ENCODE results near the gene PREX1. TPM values are rescaled to one million over a fixed set of nuclear protein-coding genes. Genes with fewer than 3 reads are reported as not detected.
A peak's percentile ranks its signal among the peaks of the same experiment; 100 is the strongest.

PREX1 gene
- total RNA-seq, 2 experiments from 2014 or later = 130 to 156 TPM

DNA sequence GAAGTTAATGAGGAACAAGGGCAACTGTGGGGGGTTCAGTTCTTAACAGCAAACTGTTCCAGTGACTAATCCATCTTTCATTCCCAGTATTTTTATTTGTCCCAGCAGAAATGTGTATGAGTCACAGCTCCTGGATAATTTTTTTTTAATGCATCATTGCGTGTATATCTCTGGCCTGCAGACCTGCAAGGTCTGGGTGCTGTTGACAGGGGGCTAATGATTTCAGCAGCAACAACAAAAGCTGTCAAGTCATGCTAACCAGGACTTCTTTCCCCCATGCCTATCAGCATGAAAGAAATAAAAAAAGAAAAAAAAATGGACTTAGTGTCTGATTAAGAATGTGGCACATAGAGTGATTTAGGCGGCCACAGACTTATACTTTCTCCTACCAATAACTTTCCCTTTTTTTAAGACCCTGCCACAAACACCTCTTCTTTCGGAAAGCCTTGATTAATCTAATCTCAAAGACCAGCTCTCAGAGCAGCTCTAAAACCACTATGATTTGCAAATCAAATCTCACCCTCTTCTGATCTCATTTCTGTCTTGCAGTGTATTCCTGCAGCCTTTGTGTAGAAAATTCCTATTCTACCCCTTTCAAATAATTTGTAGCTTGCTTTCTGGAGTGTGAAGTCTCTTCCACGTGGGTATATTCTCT lies 14.2 kb upstream of the PREX1 start:
- H3K4me3 Mint-ChIP-seq = no peak overlapping the region
- H3K9me3 Mint-ChIP-seq (ENCODE audit: low read depth) = no peaks in the 10 kb centered on the region
- H3K27me3 Mint-ChIP-seq = peaks cover 4% of the 10 kb centered on the region
- H3K36me3 Mint-ChIP-seq = no peaks in the 10 kb centered on the region
- H3K27ac Mint-ChIP-seq = no peak overlapping the region
- CTCF ChIA-PET = interaction anchor here (0.5 to 1.5 kb wide), 3 partner anchors 10 to 1459 kb away, joined by 3 to 4 read pairs (median 3); no protein-coding TSS in a partner anchor
- DNase-seq = no peak
- no peak for ATAC-seq
- H3K4me1 Mint-ChIP-seq = peaks cover 5% of the 10 kb centered on the region

DNA sequence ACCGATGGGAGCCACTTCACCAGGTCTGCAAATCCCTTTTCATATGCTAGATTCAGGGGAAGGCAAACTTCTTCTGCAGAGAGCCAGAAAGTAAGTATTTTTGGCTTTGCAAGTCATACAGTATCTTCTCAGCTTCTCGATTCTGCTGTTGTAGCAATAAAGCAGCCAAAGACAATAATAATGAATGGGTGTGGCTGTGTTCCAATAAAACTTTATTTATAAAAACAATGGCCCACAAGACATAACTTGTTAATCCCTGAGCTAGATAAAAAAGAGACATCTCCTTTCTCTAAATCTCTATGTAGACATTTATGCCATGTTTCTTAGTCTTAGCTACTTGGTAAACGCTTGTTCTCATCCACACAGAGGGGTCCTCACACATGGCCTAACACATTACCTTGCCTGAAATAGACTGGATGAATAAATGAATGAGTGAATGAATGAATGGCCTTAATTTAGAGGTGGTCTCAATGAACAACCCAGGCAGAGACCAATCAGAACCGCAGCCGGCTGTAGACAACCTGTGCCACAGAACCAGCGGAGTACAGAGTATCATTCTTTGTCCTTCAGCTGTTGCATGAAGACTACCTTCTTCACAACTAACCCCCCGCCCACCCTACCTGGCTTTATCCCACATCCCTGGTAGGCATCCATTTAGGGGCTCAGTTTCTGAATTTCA lies 13.5 kb upstream of the PREX1 start:
- Mint-ChIP-seq H3K4me3 (no peak overlapping the region), H3K27me3 (peaks cover 4% of the 10 kb centered on the region), H3K4me1 (peaks cover 3% of the 10 kb centered on the region), H3K36me3 (no peaks in the 10 kb centered on the region), H3K9me3 (ENCODE audit: low read depth) (no peaks in the 10 kb centered on the region), H3K27ac (no peak overlapping the region)
- CTCF ChIA-PET = interaction anchor here (0.5 to 1.5 kb wide), 3 partner anchors 9 to 1458 kb away, joined by 3 to 4 read pairs (median 3); no protein-coding TSS in a partner anchor
- no peak for DNase-seq
- no peak for ATAC-seq

DNA sequence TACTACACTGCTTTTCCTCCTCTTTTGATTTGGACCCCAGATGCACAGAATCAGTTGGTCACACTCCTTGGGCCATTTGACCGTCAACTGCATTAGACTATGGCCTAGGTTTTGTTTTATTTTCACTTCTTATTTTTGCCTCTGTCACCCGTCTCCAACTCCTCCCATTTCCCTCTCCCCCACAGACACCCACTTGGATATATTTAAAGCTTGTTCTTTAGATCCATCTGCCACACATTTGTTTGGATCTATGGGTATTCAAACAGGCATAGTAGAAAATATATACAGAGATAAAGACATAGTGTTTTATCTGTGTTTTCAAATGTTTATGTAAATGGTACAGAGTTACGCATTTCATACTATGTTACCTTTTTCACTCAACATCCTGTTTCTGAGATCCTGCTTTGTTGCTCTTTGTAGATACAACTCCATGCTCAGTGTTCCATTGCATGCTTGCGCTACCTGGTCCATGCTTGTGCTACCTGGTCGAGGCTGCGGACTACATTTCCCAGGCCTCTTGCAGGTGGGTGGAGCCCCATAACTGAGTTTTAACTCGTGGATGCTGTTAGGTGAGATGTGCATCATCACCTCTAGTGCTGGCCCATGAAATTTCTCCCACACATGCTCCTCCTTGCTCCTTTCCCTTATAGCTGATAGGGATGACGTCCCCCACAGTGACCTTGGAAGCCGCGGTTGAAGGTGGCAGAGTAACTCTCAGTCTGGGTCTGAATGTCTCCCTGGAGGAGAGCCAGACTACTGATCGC lies 11.5 kb upstream of the PREX1 start:
- Mint-ChIP-seq H3K4me1 (no peaks in the 10 kb centered on the region), H3K27ac (no peak overlapping the region), H3K9me3 (ENCODE audit: low read depth) (no peaks in the 10 kb centered on the region), H3K27me3 (peaks cover 16% of the 10 kb centered on the region), H3K36me3 (no peaks in the 10 kb centered on the region), H3K4me3 (no peak overlapping the region)
- no peak for DNase-seq
- no peak for ATAC-seq
- CTCF ChIA-PET = interaction anchor here (0.5 kb wide), 1 partner anchor 8 kb away, joined by 3 read pairs; no protein-coding TSS in a partner anchor

DNA sequence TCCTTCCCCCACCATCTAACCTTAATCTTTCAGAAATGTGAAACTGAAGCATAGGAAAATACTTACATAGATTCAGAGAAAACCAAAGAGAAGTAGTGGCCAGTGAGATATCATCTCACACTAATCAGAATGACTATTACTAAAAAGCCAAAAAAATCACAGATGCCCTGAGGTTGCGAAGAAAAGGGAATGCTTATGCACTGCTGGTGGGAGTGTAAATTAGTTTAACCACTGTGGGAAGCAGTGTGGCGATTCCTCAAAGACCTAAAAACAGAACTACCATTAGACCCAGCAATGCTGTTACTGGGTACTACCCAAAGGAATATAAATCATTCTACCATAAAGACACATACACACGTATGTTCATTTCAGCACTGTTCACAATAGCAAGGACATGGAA lies 9.2 kb upstream of the PREX1 start:
- no peak for DNase-seq
- Mint-ChIP-seq H3K9me3 (ENCODE audit: low read depth) (no peaks in the 10 kb centered on the region), H3K27ac (no peak overlapping the region), H3K36me3 (no peaks in the 10 kb centered on the region), H3K27me3 (peaks cover 20% of the 10 kb centered on the region), H3K4me3 (no peak overlapping the region), H3K4me1 (no peaks in the 10 kb centered on the region)
- CTCF ChIA-PET = no interaction called here
- ATAC-seq = no peak

DNA sequence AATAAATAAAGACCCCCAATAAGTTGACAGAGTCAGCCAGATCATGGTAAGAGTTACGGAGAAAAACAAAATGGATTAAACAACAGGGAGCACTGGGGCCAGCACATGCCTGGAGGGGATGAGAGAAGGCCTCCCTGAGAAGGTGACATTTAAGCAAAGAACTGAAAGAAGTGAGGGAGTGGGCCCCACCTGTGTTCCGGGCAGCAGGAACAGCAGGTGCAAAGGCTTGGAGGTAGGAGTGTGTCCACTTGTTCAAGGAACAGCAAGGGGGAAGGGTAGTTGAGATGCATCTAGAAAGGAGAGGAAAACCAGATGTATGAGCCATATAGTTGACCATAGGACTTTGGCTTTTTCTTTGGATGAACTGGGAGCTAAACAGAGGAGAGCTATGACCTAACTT lies 7.6 kb upstream of the PREX1 start:
- DNase-seq (no peak), ATAC-seq (no peak)
- Mint-ChIP-seq H3K36me3 (no peaks in the 10 kb centered on the region), H3K27me3 (peaks cover 20% of the 10 kb centered on the region), H3K27ac (no peak overlapping the region), H3K4me3 (no peak overlapping the region), H3K4me1 (no peaks in the 10 kb centered on the region), H3K9me3 (ENCODE audit: low read depth) (no peaks in the 10 kb centered on the region)
- CTCF ChIA-PET = no interaction called here

DNA sequence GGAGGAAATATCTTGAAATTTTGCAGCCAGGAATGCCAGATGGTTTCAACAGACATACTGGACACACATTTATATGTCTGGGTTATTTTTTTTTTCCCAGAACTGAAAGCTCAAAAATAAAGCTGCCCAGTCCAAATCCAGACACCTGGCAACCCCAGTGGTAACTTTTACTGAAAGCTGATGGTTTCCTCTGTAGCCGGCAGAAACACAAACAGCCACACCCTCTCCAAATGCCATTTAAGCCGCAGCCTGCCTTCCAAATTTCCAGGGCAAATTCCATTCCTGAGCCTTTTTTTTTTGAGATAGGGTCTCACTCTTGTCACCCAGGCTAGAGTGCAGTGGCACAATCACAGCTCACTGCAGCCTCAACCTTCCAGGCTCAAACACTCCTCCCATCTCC lies 6.5 kb upstream of the PREX1 start:
- H3K27ac Mint-ChIP-seq = no peak overlapping the region
- H3K4me1 Mint-ChIP-seq = no peaks in the 10 kb centered on the region
- CTCF ChIA-PET = no interaction called here
- peaks cover 20% of the 10 kb centered on the region for H3K27me3 Mint-ChIP-seq
- no peak for ATAC-seq
- no peak overlapping the region for H3K4me3 Mint-ChIP-seq
- no peaks in the 10 kb centered on the region for H3K36me3 Mint-ChIP-seq
- H3K9me3 Mint-ChIP-seq (ENCODE audit: low read depth) = no peaks in the 10 kb centered on the region
- DNase-seq = no peak

DNA sequence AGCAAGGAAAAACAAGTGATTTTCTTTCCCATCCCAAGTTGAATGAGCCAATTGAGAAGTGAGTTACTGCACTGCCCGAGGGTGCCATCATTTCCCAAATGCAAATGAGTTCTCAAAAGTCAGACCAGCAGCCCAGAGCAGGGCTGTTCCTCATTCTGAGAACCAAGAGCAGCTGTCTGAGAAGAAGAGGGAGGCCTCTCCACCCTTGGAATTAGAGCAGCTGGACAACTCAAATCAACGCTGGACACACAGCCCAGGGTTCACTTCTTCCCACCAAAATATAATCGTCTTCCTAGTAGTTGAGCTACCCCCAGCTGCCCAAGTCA lies 4.6 kb upstream of the PREX1 start:
- Mint-ChIP-seq H3K27ac (no peak overlapping the region), H3K4me3 (no peak overlapping the region), H3K27me3 (peaks cover 17% of the 10 kb centered on the region), H3K4me1 (peaks cover 6% of the 10 kb centered on the region), H3K36me3 (no peaks in the 10 kb centered on the region), H3K9me3 (ENCODE audit: low read depth) (no peaks in the 10 kb centered on the region)
- ATAC-seq (no peak), DNase-seq (no peak)
- CTCF ChIA-PET = interaction anchor here (1.2 to 1.5 kb wide), 2 partner anchors 9 to 73 kb away, joined by 4 to 5 read pairs; no protein-coding TSS in a partner anchor

DNA sequence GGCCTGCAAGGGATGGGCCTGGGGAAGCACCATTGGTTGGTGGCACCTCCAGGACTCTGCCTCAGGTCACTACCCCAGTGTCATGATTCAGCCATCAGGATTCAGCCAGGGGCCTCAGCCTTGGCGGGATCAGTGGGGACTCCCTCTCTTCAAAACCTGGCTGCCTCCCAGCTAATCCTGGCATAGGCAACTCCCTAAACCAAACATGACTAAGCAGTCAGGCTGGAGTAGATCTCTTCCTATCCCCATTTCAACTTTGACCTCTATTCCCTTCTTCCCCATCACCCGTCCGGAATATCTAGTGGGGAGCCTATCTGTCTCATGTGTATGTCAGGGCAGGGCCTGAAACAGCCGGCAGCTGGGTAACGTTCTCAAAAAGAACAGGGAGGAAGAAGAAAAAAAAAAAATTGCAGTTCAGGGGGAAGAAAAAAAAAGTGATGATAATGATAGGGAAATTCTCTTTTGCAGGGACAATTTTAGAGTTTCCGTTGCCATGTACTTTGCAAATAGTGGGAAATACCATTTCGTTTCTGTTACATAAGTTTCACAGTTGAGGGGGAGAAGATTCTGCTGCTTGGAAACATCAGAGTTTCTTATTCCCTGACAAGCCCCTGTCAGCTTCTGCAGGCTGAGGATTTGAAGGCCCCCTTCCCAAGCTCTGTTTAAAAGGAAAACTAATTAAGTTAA lies 4.1 kb upstream of the PREX1 start:
- Mint-ChIP-seq H3K27ac (no peak overlapping the region), H3K36me3 (peaks cover 1% of the 10 kb centered on the region), H3K4me1 (peaks cover 6% of the 10 kb centered on the region), H3K4me3 (no peak overlapping the region), H3K27me3 (peaks cover 16% of the 10 kb centered on the region), H3K9me3 (ENCODE audit: low read depth) (no peaks in the 10 kb centered on the region)
- DNase-seq (no peak), ATAC-seq (no peak)
- CTCF ChIA-PET = interaction anchor here (1.2 to 1.5 kb wide), 3 partner anchors 9 to 137 kb away, joined by 3 to 5 read pairs (median 4); no protein-coding TSS in a partner anchor

DNA sequence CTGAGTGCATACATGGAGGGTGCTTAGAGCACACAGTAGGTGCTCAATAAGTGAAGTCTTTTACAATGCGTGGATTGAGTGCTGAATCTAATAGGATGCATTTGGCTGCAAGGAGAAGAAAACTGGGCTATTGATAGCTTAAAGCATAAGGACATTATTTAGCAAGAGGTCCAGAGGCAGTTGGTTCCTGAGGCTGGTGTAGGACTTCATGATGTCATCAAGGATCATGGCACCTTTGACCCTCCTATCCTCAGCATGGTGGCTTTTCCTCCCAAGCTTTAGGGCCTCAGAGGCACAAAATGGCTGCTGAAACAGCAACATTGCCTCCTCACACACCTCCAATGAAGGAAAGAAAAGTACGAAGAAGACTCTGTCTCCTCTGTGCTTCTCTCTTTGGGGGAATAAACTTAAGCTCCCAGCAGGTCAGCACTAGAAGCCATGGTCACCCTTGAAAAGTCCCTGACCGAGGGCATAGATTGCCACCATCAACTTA lies 3.1 kb upstream of the PREX1 start:
- Mint-ChIP-seq H3K4me3 (no peak overlapping the region), H3K4me1 (peaks cover 6% of the 10 kb centered on the region), H3K36me3 (peaks cover 5% of the 10 kb centered on the region), H3K27ac (no peak overlapping the region), H3K27me3 (peaks cover 15% of the 10 kb centered on the region), H3K9me3 (ENCODE audit: low read depth) (no peaks in the 10 kb centered on the region)
- CTCF ChIA-PET = interaction anchor here (1.3 to 1.4 kb wide), 2 partner anchors 112 to 136 kb away, joined by 3 to 4 read pairs; no protein-coding TSS in a partner anchor
- ATAC-seq (no peak), DNase-seq (no peak)

DNA sequence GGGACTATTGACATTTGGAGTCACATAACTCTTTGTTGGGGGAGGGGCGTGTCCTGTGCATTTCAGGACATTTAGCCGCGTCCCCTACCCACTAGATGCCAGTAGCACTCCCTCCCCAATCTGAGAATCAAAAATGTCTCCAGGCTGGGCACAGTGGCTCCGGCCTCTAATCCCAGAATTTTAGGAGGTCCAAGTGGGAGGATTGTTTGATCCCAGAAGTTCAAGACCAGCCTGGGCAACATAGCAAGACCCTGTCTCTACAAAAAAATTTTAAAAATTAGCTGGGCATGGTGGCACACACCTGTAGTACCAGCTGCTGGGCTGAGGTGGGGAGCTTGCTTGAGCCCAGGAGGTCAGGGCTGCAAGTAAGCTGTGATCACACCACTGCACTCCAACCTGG lies 2.1 kb upstream of the PREX1 start:
- peaks cover 6% of the 10 kb centered on the region for H3K27me3 Mint-ChIP-seq
- CTCF ChIA-PET = interaction anchor here (1.4 kb wide), 1 partner anchor 111 kb away, joined by 4 read pairs; no protein-coding TSS in a partner anchor
- H3K4me1 Mint-ChIP-seq = peaks cover 13% of the 10 kb centered on the region
- H3K27ac Mint-ChIP-seq = no peak overlapping the region
- DNase-seq (no peak), ATAC-seq (no peak)
- peaks cover 12% of the 10 kb centered on the region for H3K36me3 Mint-ChIP-seq
- H3K9me3 Mint-ChIP-seq (ENCODE audit: low read depth) = no peaks in the 10 kb centered on the region
- no peak overlapping the region for H3K4me3 Mint-ChIP-seq

DNA sequence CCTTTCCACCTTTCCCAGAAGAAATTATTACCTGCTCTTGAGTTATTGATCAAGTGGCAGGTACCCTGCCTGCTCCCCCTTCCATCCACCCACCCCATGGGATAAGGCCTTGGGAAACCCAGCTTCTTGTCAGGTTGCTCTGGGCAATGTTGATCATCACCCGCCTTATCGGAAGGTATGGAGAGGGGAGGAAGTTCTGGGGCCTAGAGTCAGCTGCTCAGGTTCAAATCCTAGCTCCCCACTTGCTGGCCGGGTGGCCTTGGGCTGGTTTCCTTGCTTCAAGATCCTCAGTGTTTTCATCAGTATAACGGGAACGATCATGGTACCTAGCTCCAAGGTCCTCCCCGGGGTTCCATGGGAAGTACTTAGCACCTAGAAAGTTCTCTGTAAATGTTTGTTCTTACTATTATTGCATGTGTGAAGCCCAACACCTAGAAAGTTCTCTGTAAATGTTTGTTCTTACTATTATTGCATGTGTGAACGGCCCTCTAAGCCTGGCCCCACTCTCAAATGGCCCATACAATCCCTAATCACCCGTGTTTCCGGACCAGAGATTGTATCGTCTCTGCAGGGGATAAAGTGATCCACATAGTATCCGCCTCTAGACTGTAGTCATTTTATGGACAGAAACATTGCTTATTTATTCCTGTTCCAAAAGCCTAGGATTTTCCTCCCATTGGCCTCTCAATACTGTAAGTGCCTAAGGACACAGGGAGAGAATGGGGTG lies 1.1 kb upstream of the PREX1 start:
- H3K36me3 Mint-ChIP-seq = peaks cover 17% of the 10 kb centered on the region
- peak overlapping the region; percentile 55 for H3K27ac Mint-ChIP-seq
- CTCF ChIA-PET = interaction anchor here (0.9 to 1.8 kb wide), 6 partner anchors 67 to 209 kb away, joined by 3 to 7 read pairs (median 3); no protein-coding TSS in a partner anchor
- peaks cover 4% of the 10 kb centered on the region for H3K27me3 Mint-ChIP-seq
- no peaks in the 10 kb centered on the region for H3K9me3 Mint-ChIP-seq (ENCODE audit: low read depth)
- no peak for ATAC-seq
- H3K4me1 Mint-ChIP-seq = peaks cover 23% of the 10 kb centered on the region
- DNase-seq = no peak
- peak overlapping the region; percentile 68 for H3K4me3 Mint-ChIP-seq

Measured in activated CD8-positive, alpha-beta memory T cell treated with anti-CD3 and anti-CD28 coated beads, Interleukin-2, amount 10 ng/mL, durations not matched to agents 7 days and 5 days (primary cell).